Bronchial epithelial cell (primary cell): ENCODE data around the gene NPEPPS. TPM values are rescaled to one million over a fixed set of nuclear protein-coding genes. Genes with fewer than 3 reads are reported as not detected.
"Not testable (repeated sequence)": the region's sequence is repeated elsewhere in the genome, so short reads cannot be mapped to it uniquely, and the experiment has no call there.

Experiments
- DNase-seq: peaks from one replicate; pipeline ENCODE4 v3.0.0-alpha.2; 2010; ENCODE audit warnings: low read depth
- FAIRE-seq: peaks from 2 replicates; lab custom pipeline; 2011; peaks lifted over from hg19 to GRCh38; lab: Jason Lieb, UNC
- H3K27me3 ChIP-seq: 2 replicates; pipeline ENCODE4 v1.5.1; 2011; ENCODE audit warnings: low read length; ENCODE audit not compliant: control insufficient read depth, insufficient read depth
- H3K36me3 ChIP-seq: 2 replicates; pipeline ENCODE4 v1.5.1; 2011; ENCODE audit warnings: low read length; ENCODE audit not compliant: control insufficient read depth, insufficient read depth
- H3K4me3 ChIP-seq: 2 replicates; pipeline ENCODE4 v1.5.1; 2011; ENCODE audit warnings: mild to moderate bottlenecking, low read depth, low read length, control low read depth
- total RNA-seq: library from RNA; depleted of rRNA; stranded (reverse); fragments of >200 nt; gene quantifications from 2 replicates; pipeline ENCODE4 v1.2.1, GENCODE V29; 2014

The NPEPPS gene
- total RNA-seq, 1 donor from 2014 or later = 84.2 TPM

DNA sequence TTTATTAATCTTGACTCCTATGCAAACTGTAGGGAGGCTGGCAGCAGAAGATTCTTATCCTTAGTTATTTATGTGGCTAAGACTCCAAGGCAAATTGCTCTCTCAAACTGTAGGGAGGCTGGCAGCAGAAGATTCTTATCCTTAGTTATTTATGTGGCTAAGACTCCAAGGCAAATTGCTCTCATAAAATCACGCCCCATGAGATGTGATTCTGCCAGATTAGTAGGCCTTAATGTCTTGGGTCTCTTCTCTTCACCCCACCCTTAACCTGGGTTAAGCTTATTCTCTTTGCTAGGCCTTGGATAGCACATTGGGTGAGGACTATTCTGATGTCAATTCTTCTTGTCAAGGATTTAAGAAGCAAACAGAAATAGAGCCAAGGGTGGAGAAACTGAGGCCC is 9.5 kb upstream of the NPEPPS start:
- not testable (repeated sequence) for H3K4me3 ChIP-seq, DNase-seq, H3K27me3 ChIP-seq, H3K36me3 ChIP-seq, FAIRE-seq

GRCh38 chr17:47522341-47522740 is 8.6 kb upstream of the NPEPPS start:
- H3K36me3 ChIP-seq, H3K27me3 ChIP-seq, H3K4me3 ChIP-seq, DNase-seq, FAIRE-seq: not testable (repeated sequence)

DNA sequence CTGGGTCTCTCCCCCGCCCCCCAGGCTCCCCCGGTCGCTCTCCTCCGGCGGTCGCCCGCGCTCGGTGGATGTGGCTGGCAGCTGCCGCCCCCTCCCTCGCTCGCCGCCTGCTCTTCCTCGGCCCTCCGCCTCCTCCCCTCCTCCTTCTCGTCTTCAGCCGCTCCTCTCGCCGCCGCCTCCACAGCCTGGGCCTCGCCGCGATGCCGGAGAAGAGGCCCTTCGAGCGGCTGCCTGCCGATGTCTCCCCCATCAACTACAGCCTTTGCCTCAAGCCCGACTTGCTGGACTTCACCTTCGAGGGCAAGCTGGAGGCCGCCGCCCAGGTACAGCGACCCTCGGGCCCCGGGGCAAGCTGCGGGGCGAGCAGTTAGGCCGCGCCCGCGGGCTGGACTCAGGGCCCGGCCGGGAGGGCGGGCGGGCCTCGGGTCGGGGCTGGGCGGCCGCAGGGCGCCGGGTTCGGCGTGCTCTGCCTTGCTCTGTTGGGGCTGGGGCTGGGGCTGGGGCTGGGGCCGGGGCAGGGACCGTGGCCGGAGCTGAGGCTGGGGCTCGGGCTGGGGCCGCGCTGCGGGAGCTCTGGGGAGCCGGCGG is 419 bp downstream of the NPEPPS start:
- FAIRE-seq, DNase-seq, H3K27me3 ChIP-seq, H3K36me3 ChIP-seq: not testable (repeated sequence)
- peak overlapping the region; percentile 61 for H3K4me3 ChIP-seq

GRCh38 chr17:47539085-47539484 is 8.2 kb downstream of the NPEPPS start:
- not testable (repeated sequence) for DNase-seq, H3K36me3 ChIP-seq, H3K27me3 ChIP-seq, H3K4me3 ChIP-seq, FAIRE-seq

GRCh38 chr17:47541676-47542075 is 10.8 kb downstream of the NPEPPS start:
- not testable (repeated sequence) for H3K36me3 ChIP-seq, DNase-seq, H3K27me3 ChIP-seq, H3K4me3 ChIP-seq, FAIRE-seq

DNA sequence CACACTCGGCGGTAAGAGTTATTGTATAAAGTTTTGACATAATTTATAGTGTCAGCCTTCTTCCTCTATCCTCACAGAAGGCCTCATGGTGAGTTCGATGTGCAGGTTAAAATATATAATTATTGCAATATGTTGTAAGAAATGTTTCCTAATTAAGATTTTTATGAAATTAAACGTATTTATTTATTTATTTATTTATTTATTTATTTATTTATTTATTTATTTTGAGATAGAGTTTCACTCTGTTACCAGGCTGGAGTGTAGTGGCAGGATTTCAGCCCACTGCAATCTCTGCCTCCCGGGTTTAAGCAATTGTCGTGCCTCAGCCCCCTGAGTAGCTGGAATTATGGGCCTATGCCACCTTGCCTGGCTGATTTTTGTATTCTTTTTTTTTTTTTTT is 13.4 kb downstream of the NPEPPS start:
- DNase-seq, H3K4me3 ChIP-seq, H3K36me3 ChIP-seq, H3K27me3 ChIP-seq, FAIRE-seq: not testable (repeated sequence)

GRCh38 chr17:47554733-47555132 is 23.8 kb downstream of the NPEPPS start:
- H3K27me3 ChIP-seq, FAIRE-seq: not testable (repeated sequence)

GRCh38 chr17:47556108-47556507 is 25.2 kb downstream of the NPEPPS start:
- FAIRE-seq, H3K36me3 ChIP-seq, DNase-seq, H3K4me3 ChIP-seq, H3K27me3 ChIP-seq: not testable (repeated sequence)

More at GRCh38 chr17:47554733-47555132, 23.8 kb downstream of the NPEPPS start:
- H3K36me3 ChIP-seq, DNase-seq, H3K4me3 ChIP-seq: not testable (repeated sequence)

- FAIRE-seq, H3K4me3 ChIP-seq, DNase-seq, H3K36me3 ChIP-seq, H3K27me3 ChIP-seq: not testable (repeated sequence)
These were observed 29.7 kb downstream of the NPEPPS start for GRCh38 chr17:47560517-47561043.

DNA sequence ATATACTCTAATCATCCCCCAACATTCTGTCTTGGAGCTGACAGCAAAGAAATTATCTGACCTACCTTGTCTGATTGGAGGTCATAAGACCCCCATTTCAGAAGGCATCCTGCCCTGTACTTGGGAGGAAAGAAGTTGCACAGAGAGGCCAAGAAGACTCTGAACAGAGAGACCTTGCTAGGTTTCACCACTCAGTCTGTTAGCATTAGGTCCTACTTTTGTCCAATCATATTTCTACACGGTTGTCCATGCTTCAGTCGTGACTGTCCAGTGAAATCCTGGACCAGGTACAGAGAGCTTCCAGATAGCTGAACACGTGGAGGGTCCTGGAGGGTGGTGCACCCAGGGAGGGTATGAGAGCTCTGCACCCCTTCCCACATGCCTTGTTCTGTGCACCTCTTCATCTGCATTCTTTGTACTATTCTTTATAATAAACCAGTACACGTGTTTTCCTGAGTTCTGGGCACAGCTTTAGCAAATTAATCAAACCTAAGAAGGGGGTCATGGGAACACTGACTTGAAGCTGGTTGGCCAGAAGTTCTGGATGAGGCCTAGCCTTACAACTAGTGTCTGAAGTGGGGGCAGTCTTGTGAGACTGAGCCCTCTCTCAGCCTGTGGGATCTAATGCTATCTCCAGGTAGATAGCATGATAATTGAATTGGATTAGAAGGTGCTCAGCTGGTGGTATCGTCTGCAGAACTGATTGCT is 30.9 kb downstream of the NPEPPS start:
- DNase-seq, H3K36me3 ChIP-seq, H3K27me3 ChIP-seq, H3K4me3 ChIP-seq: not testable (repeated sequence)
- peak; percentile 97 for FAIRE-seq

DNA sequence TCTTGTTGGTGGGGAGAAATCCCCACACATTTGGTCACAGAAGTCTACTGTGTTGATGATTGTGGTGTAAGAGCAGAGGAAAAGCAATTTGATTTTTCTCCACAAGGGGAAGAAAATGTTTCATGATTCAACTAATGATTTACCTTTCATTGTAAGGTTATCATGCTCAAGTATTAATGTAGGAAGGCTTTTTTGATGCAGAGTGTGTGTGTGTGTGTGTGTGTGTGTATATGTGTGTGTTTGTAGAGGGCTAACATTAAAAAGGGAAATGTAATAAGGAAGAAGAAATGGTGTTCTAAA is 31.4 kb downstream of the NPEPPS start:
- not testable (repeated sequence) for H3K4me3 ChIP-seq, DNase-seq, H3K27me3 ChIP-seq, H3K36me3 ChIP-seq, FAIRE-seq

- not testable (repeated sequence) for H3K36me3 ChIP-seq, FAIRE-seq, H3K27me3 ChIP-seq, H3K4me3 ChIP-seq
- peak; percentile 37 for DNase-seq
These were observed 36.4 kb downstream of the NPEPPS start for GRCh38 chr17:47567261-47567660.

DNA sequence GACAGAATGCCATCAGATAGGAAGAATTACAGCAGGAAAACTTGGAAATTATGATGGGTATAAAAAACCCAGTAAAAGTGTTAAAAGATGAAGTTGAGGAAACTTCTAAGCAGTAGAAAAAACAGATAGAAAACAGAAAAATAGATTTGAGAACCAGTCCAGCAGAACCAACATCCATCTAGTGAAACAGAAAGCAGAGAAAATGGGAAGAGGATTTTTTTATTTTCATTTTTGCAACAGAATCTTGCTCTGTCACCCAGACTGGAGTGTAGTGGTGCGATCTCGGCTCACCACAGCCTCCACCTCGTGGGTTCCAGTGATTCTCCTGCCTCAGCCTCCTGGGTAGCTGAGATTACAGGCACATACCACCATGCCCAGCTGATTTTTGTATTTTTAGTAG is 41.7 kb downstream of the NPEPPS start:
- not testable (repeated sequence) for H3K27me3 ChIP-seq, FAIRE-seq, H3K36me3 ChIP-seq, H3K4me3 ChIP-seq, DNase-seq

DNA sequence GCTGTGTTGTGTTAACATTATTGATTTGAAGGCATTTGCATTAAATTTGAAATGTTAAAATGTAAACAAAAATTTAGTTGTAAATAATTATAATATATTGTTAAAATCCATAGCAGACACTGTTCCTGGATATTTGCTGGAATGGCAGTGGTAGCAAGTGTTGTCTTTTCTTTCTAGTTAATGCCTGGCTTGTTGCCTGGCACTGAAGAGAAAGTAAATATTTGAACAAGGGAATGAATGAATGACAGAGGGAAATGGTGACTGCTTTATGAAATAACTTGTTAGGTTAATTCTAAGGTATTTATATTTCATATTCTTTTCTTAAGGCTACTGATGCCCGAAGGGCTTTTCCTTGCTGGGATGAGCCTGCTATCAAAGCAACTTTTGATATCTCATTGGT is 51.5 kb downstream of the NPEPPS start:
- not testable (repeated sequence) for FAIRE-seq, H3K27me3 ChIP-seq, H3K36me3 ChIP-seq, H3K4me3 ChIP-seq, DNase-seq
